Fibroblast of villous mesenchyme (primary cell): ENCODE data around the gene FAM193A. TPM values are rescaled to one million over a fixed set of nuclear protein-coding genes. Genes with fewer than 3 reads are reported as not detected.

ENCODE experiments used
- DNase-seq: peaks from one replicate; pipeline ENCODE4 v3.0.0-alpha.2; 2010; ENCODE audit warnings: low read depth
- H3K4me3 ChIP-seq: 2 replicates; pipeline ENCODE4 v1.5.1; 2011; ENCODE audit warnings: low read depth, mild to moderate bottlenecking, low read length
- total RNA-seq: library from RNA; depleted of rRNA; stranded (reverse); fragments of >200 nt; gene quantifications from 2 replicates; pipeline ENCODE4 v1.2.3, GENCODE V29; 2012
- TF ChIP-seq, protein P1 (sequence below): IDR thresholded peaks from 2 replicates; pipeline ENCODE4 v1.5.1; 2012; ENCODE audit warnings: low read depth, mild to moderate bottlenecking, low read length; ENCODE audit not compliant: insufficient read depth

The FAM193A gene
- total RNA-seq, 1 donor = 23.7 TPM

DNA sequence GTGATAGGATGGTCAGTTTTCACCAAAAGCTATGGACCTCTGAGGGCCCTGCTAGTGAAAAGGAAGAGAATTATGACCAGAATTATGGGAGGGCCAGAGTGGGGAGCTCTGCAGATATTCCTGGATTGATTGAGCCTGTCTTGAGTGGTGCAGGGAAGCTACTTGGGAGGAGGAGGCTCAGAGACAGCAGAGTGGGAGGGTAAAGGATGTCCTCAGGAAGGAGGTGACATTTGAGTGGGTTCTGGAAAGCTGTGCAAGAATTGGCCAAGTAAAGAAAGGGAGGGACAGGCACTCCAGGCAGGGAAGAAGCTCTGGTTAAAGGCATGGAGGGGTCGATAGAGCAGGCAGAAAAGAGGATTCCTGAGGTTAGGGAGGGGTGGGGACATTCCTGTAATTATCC, 43.5 kb upstream of the FAM193A start:
- no peak for DNase-seq
- TF ChIP-seq, protein P1, sequence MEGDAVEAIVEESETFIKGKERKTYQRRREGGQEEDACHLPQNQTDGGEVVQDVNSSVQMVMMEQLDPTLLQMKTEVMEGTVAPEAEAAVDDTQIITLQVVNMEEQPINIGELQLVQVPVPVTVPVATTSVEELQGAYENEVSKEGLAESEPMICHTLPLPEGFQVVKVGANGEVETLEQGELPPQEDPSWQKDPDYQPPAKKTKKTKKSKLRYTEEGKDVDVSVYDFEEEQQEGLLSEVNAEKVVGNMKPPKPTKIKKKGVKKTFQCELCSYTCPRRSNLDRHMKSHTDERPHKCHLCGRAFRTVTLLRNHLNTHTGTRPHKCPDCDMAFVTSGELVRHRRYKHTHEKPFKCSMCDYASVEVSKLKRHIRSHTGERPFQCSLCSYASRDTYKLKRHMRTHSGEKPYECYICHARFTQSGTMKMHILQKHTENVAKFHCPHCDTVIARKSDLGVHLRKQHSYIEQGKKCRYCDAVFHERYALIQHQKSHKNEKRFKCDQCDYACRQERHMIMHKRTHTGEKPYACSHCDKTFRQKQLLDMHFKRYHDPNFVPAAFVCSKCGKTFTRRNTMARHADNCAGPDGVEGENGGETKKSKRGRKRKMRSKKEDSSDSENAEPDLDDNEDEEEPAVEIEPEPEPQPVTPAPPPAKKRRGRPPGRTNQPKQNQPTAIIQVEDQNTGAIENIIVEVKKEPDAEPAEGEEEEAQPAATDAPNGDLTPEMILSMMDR = no peak
- H3K4me3 ChIP-seq = no peak overlapping the region

DNA sequence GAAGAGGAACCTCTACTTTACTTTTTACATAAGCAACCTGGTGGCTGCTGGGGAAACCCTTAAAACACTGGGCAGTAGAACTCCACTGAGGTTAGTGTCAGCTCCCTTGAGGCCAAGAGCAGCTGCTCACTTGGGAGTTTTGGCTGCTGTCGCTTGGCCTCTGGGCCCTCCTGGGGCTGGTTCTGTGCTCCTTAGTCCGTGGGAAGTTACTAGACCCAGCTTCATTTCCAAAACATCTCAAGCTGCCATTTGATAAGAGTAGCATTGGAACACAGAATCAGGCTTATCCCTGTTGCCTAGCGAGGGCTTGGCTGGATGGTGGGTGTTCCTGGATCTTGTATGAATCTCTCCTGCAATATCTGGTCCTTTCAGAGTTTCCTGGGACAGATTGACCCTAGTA, 41.5 kb upstream of the FAM193A start:
- no peak for DNase-seq
- no peak overlapping the region for H3K4me3 ChIP-seq
- TF ChIP-seq, protein P1 = no peak

DNA sequence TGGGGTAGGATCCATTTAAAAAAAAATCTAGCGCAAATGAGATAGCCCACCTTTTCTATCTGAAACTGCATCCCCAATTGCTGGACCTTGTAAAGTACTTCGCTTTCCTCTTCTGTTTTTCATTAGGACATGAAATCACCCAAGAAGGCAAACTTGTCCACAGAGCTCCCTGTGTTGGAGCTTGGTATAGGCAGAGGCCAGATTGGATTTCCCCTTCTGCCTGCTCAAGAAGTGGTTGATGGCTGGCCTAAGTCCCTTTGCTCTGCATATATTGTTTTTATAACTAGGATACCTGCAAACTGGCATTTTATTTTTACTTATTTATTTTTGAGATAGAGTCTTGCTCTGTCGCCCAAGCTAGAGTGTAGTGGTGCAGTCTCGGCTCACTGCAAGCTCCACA, 39.1 kb upstream of the FAM193A start:
- TF ChIP-seq, protein P1 = no peak
- no peak for DNase-seq
- H3K4me3 ChIP-seq = no peak overlapping the region

DNA sequence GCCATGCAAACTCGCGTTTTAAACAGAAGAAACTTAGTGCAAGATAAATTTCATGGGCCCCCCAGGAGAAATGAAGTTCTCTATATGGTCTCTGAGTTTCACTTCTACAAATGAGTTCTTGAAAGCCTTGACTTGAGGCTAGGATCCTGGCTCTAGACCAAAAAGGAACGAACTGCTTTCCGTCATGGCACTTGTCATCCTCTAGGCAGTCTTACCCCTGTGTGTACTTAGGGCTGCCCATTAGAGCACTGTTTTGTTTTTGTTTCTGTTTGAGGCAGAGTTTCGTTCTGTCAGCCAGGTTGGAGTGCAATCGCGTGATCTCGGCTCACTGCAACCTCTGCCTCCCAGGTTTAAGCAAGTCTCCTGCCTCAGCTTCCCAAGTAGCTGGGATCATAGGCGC, 38.5 kb upstream of the FAM193A start:
- H3K4me3 ChIP-seq = no peak overlapping the region
- TF ChIP-seq, protein P1 = no peak
- no peak for DNase-seq

DNA sequence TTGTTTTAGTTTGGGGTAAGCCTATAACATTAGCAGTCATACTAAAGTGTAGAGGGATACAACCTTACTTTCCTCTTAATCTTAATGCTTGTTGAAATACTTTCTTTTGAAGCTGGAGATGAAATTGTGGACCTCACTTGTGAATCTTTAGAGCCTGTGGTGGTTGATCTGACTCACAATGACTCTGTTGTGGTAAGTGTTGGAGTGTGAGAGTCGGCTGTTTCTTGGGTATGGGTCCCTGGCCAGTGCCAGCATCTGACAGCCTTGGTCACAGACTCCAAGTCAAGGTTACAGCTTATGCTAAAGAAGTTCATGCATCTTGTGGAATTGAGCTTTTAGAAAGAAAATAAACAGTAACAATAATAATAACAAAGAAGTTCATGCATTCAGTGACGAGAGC, 35.9 kb upstream of the FAM193A start:
- DNase-seq = no peak
- no peak overlapping the region for H3K4me3 ChIP-seq
- TF ChIP-seq, protein P1 = no peak

DNA sequence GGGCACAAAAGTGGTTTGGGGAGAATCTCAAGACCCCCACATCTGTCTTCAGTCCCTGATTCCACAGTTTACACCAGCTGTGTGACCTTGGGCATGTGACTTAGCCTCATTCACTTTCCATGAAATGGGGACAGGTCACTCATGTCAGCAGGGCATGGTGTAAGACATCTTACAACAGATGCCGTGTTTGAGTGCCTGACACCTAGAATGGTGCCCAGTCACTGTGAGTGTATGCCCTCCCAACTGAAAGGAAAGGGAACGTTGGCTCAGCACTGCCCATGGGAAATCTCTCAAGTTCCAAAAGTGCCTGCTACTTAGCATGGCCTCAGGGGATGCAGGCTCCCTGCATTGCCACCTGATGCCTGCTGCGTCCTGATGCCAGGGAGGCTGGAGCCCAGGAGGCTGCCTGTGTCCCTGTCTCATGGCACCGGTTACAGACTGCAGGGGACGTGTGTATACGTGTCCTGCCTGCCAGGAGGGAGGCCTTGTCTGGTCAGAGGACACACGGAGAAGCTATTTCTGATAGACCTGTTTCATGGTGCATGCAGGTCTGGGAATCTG, 35.3 kb upstream of the FAM193A start:
- DNase-seq = no peak
- no peak overlapping the region for H3K4me3 ChIP-seq
- TF ChIP-seq, protein P1 = no peak

DNA sequence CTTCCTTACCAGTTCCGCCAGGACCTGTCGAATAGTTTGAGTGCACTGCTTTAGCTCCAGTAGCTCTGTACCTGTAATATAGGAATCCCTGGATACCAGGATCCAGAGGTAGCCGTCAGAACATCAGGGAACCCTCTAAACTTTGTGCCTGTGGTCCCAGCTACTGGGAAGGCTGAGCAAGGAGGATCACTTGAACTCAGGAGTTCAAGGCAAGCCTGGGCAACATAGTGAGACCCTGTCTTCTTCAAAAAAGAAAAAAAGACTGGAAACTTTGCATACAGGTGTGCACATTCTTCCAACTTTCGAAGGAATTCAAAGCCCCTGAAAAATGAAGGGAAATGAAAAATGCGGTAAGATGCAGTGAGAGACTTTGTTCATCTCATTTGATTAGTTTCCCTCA, 32.6 kb upstream of the FAM193A start:
- DNase-seq = no peak
- TF ChIP-seq, protein P1 = no peak
- H3K4me3 ChIP-seq = no peak overlapping the region
